HG02571 (cell line): ENCODE results near the gene IDH3B.
"Not testable (repeated sequence)": the region's sequence is repeated elsewhere in the genome, so short reads cannot be mapped to it uniquely, and the experiment has no call there.

ENCODE experiments used
- ATAC-seq: cut with Tn5 transposase; IDR thresholded peaks from one replicate; pipeline ENCODE4 v1.9.1; 2021; ENCODE audit warnings: mild to moderate bottlenecking, moderate library complexity; ENCODE audit not compliant: unreplicated experiment

The IDH3B gene

GRCh38 chr20:2663887-2664719, at the start of gene IDH3B:
IDH3B (minus strand) TSS chr20:2664216; CDS start chr20:2664188, 28 bp downstream.
- peak; percentile 85 for ATAC-seq

- ATAC-seq, result no peak
Observed at GRCh38 chr20:2713285-2713684, 49.3 kb upstream of the IDH3B start.

GRCh38 chr20:2709205-2709981, 45.4 kb upstream of the IDH3B start:
- no peak for ATAC-seq

- no peak for ATAC-seq
Observed at GRCh38 chr20:2708665-2709064, 44.6 kb upstream of the IDH3B start.

GRCh38 chr20:2708073-2708415, 44.0 kb upstream of the IDH3B start:
- ATAC-seq, result no peak

GRCh38 chr20:2707353-2708072, 43.5 kb upstream of the IDH3B start:
- no peak for ATAC-seq

- ATAC-seq, result no peak
Observed at GRCh38 chr20:2706688-2707352, 42.8 kb upstream of the IDH3B start.

GRCh38 chr20:2705931-2706645, 42.1 kb upstream of the IDH3B start:
- no peak for ATAC-seq

- no peak for ATAC-seq
Observed at GRCh38 chr20:2703716-2704475, 39.9 kb upstream of the IDH3B start.

GRCh38 chr20:2701671-2702081, 37.7 kb upstream of the IDH3B start:
- no peak for ATAC-seq

- no peak for ATAC-seq
Observed at GRCh38 chr20:2700913-2701620, 37.1 kb upstream of the IDH3B start.

GRCh38 chr20:2699775-2700413, 35.9 kb upstream of the IDH3B start:
- ATAC-seq, result no peak

- ATAC-seq, result no peak
Observed at GRCh38 chr20:2698912-2699311, 34.9 kb upstream of the IDH3B start.

- no peak for ATAC-seq
Observed at GRCh38 chr20:2698186-2698817, 34.3 kb upstream of the IDH3B start.

- no peak for ATAC-seq
Observed at GRCh38 chr20:2697768-2698167, 33.8 kb upstream of the IDH3B start.

GRCh38 chr20:2696646-2697045, 32.6 kb upstream of the IDH3B start:
- ATAC-seq, result no peak

- not testable (repeated sequence) for ATAC-seq
Observed at GRCh38 chr20:2695984-2696525, 32.0 kb upstream of the IDH3B start.
